Stomach (tissue), 4 donors: ENCODE data around the gene USP17L30.
"Not testable (repeated sequence)": the region's sequence is repeated elsewhere in the genome, so short reads cannot be mapped to it uniquely, and the experiment has no call there.

Experiments
- CTCF ChIP-seq, 7 experiments: fragments of 450-650 bp in 4 of 7; fragments of 200-600 bp in 3 of 7; sonication (generic) in 3 of 7; IDR thresholded peaks; one replicate each; pipeline ENCODE4 v1.5.1; 2016 to 2019; ENCODE audit warnings: antibody characterized with exemption in 7 of 7, control low read depth in 2 of 7, mild to moderate bottlenecking in 1 of 7
- EP300 ChIP-seq: sonication (generic); formaldehyde crosslinking; IDR thresholded peaks from one replicate; pipeline ENCODE4 v1.6.1; 2017; ENCODE audit warnings: antibody characterized with exemption
- POLR2A ChIP-seq, 4 donors: fragments of 450-650 bp; IDR thresholded peaks; one replicate each; pipeline ENCODE4 v1.6.1; 2016; ENCODE audit warnings: antibody characterized with exemption in 4 of 4, control low read depth in 2 of 4, mild to moderate bottlenecking in 1 of 4, moderate library complexity in 1 of 4
- POLR2AphosphoS5 ChIP-seq, 3 donors: sonication (generic); formaldehyde crosslinking; IDR thresholded peaks; one replicate each; pipeline ENCODE4 v1.6.1; 2016; ENCODE audit warnings: antibody characterized with exemption in 3 of 3

DNA sequence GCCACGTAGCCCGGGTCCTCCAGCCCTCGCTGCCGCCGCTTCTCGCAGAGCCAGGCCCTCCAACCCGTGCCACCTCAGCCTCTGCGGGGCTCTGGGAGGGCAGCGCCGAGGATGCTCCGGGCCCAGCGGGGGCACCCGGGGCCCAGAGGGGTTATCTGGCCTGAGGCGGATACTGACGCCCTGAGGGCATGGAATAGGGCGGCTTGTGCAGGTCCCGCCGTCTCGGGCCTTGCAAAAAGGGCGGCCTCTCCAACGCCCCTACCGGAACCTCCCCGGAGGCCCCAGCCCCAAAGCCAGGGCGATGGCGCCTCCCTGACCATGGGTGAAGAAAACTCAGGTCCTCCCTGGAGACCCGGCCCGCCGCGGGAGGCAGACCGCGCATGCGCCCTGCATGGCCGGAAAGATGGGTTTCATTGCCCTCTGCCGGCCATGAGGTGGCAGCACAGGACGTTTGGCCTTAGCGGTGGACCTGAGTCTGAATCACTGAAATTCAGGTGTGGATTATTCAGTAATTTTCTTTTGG lies 18.1 kb downstream of the USP17L30 start:
- peak in 5 of 7 experiments; percentile 44 to 68 (median 60) for TF ChIP-seq CTCF (IDR thresholded peaks at IDR 0.05)
- not testable (repeated sequence) for TF ChIP-seq POLR2A (IDR thresholded peaks at IDR 0.05); POLR2AphosphoS5 (IDR thresholded peaks at IDR 0.05); EP300
